Parathyroid adenoma (tissue), 2 donors: ENCODE results near the gene SPOCD1.
A peak's percentile ranks its signal among the peaks of the same experiment; 100 is the strongest.

ENCODE experiments used
- H2AFZ ChIP-seq: fragments of 300-600 bp; sonication (generic); one replicate; pipeline ENCODE4 v1.7.0; 2017; ENCODE audit warnings: antibody characterized with exemption, mild to moderate bottlenecking
- H3K27ac ChIP-seq: fragments of 300-600 bp; sonication (generic); one replicate; pipeline ENCODE4 v1.7.0; 2017
- H3K27me3 ChIP-seq: fragments of 300-600 bp; sonication (generic); one replicate; pipeline ENCODE4 v1.7.0; 2017; ENCODE audit warnings: low read length; ENCODE audit not compliant: control insufficient read depth, insufficient read depth
- H3K36me3 ChIP-seq: fragments of 300-600 bp; sonication (generic); one replicate; pipeline ENCODE4 v1.7.0; 2017; ENCODE audit warnings: low read length; ENCODE audit not compliant: control insufficient read depth, insufficient read depth
- H3K4me1 ChIP-seq: fragments of 300-600 bp; sonication (generic); one replicate; pipeline ENCODE4 v1.7.0; 2017; ENCODE audit warnings: control low read depth
- H3K4me2 ChIP-seq: fragments of 300-600 bp; sonication (generic); one replicate; pipeline ENCODE4 v1.7.0; 2017; ENCODE audit warnings: low read length
- H3K4me3 ChIP-seq: fragments of 300-600 bp; sonication (generic); one replicate; pipeline ENCODE4 v1.7.0; 2017; ENCODE audit warnings: low read depth, low read length
- H3K79me2 ChIP-seq: fragments of 300-600 bp; sonication (generic); one replicate; pipeline ENCODE4 v1.7.0; 2017; ENCODE audit warnings: control low read depth
- H3K9ac ChIP-seq: fragments of 300-600 bp; sonication (generic); one replicate; pipeline ENCODE4 v1.7.0; 2017; ENCODE audit warnings: mild to moderate bottlenecking
- H3K9me3 ChIP-seq: fragments of 300-600 bp; sonication (generic); one replicate; pipeline ENCODE4 v1.7.0; 2017; ENCODE audit warnings: low read length; ENCODE audit not compliant: control insufficient read depth
- CTCF ChIP-seq: fragments of 300-600 bp; sonication (generic); IDR thresholded peaks from one replicate; pipeline ENCODE4 v1.7.0; 2017; ENCODE audit warnings: antibody characterized with exemption, mild to moderate bottlenecking
- donor health status: primary hyperparathyroidism.

SPOCD1 gene

GRCh38 chr1:31763671-31764311, 52.0 kb downstream of the SPOCD1 start:
- Histone ChIP-seq H3K4me3 (peak overlapping the region; percentile 44), H3K4me2 (peak overlapping the region; percentile 74), H3K4me1 (peaks cover 2% of the 10 kb centered on the region), H2AFZ (peak overlapping the region; percentile 56), H3K9ac (no peak overlapping the region), H3K36me3 (no peaks in the 10 kb centered on the region), H3K79me2 (no peaks in the 10 kb centered on the region), H3K27ac (no peak overlapping the region), H3K27me3 (no peaks in the 10 kb centered on the region), H3K9me3 (no peaks in the 10 kb centered on the region)
- no peak for TF ChIP-seq CTCF

DNA sequence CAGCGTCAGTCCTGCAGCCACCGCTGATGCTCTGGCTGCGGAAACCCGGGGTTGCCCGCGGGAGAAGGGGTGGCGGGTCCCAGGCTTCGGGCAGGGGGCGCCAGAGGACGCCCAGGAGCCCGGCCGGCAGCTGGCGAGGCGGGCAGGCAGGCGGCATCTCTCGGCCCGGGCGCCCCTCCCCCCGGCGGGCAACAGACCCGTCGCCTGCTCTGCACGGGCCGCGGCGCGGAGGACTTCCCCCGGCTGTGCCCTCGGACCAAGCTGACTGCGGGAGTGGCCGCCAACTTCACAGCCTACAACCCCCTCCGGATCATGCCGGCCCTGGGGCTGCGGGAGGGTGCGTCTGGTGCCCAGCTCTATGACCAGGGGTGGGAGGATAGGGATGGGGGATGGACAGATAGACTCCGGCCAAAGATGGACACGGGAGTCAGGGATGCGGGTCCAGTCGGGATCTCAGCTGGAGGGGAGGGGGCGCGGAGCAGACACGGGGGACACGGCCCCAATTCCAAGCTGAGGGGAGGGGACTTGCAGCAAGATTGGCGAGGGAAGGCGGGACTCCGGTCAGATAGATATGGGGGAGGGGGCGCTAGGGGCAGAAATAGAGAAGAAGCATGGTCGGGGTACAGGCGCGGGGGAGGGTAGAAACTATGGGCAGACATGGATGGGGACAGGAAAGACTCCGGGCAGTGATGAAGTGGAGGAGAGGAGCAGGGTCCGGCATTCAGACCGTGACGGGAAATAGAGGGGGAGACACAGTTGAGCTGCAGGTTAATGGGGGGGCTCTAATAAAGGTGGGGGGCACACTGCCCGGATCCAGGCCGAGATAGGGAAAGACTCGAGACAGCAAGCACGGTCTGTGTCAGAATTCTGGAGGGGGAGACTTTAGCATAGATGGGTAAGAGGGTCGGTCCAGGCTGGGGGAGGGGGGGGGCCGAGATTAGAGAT, 52.8 kb downstream of the SPOCD1 start:
- Histone ChIP-seq H3K4me1 (peaks cover 2% of the 10 kb centered on the region), H3K4me3 (peak overlapping the region; percentile 44), H3K4me2 (peak overlapping the region; percentile 74), H3K27me3 (no peaks in the 10 kb centered on the region), H3K27ac (no peak overlapping the region), H3K9ac (no peak overlapping the region), H2AFZ (peak overlapping the region; percentile 56), H3K79me2 (no peaks in the 10 kb centered on the region), H3K9me3 (no peaks in the 10 kb centered on the region), H3K36me3 (no peaks in the 10 kb centered on the region)
- TF ChIP-seq CTCF, result peak; percentile 47

GRCh38 chr1:31762323-31762722, 53.5 kb downstream of the SPOCD1 start:
- no peak overlapping the region for H3K4me3 ChIP-seq
- no peak overlapping the region for H3K27ac ChIP-seq
- no peaks in the 10 kb centered on the region for H3K27me3 ChIP-seq

GRCh38 chr1:31761883-31762282, 53.9 kb downstream of the SPOCD1 start:
- H3K4me3 ChIP-seq, result no peak overlapping the region
- no peaks in the 10 kb centered on the region for H3K27me3 ChIP-seq

More at GRCh38 chr1:31762323-31762722, 53.5 kb downstream of the SPOCD1 start:
- peaks cover 2% of the 10 kb centered on the region for H3K4me1 ChIP-seq
- no peak overlapping the region for H3K4me2 ChIP-seq
- TF ChIP-seq CTCF, result no peak
- no peaks in the 10 kb centered on the region for H3K9me3 ChIP-seq
- H2AFZ ChIP-seq, result no peak overlapping the region
- no peaks in the 10 kb centered on the region for H3K79me2 ChIP-seq
- H3K36me3 ChIP-seq, result no peaks in the 10 kb centered on the region
- H3K9ac ChIP-seq, result no peak overlapping the region

More at GRCh38 chr1:31761883-31762282, 53.9 kb downstream of the SPOCD1 start:
- H3K9ac ChIP-seq, result no peak overlapping the region
- H3K4me1 ChIP-seq, result peaks cover 2% of the 10 kb centered on the region
- H3K4me2 ChIP-seq, result no peak overlapping the region
- no peaks in the 10 kb centered on the region for H3K79me2 ChIP-seq
- no peaks in the 10 kb centered on the region for H3K9me3 ChIP-seq
- TF ChIP-seq CTCF, result no peak
- H3K36me3 ChIP-seq, result no peaks in the 10 kb centered on the region
- H3K27ac ChIP-seq, result no peak overlapping the region
- no peak overlapping the region for H2AFZ ChIP-seq
